ENCODE data around the gene LIMS1. TPM values are rescaled to one million over a fixed set of nuclear protein-coding genes. Genes with fewer than 3 reads are reported as not detected.
"Not testable (repeated sequence)": the region's sequence is repeated elsewhere in the genome, so short reads cannot be mapped to it uniquely, and the experiment has no call there.

Gene LIMS1
- polyA plus RNA-seq, 2 donors: 11.0 to 14.4 TPM

- no peak overlapping the region for H3K27ac ChIP-seq (ENCODE audit: low read depth in 2 of 2, low read length in 1 of 2)
- H3K4me1 ChIP-seq (ENCODE audit: control insufficient read depth in 2 of 2, insufficient read depth in 2 of 2, low read length in 1 of 2): peaks cover 0 to 3% of the 10 kb centered on the region in 2 donors
- WGBS, 2 donors: 49 to 58% methylated on average over 4 of the region's 4 CpGs
- H3K9me3 ChIP-seq (ENCODE audit: control insufficient read depth in 2 of 2, insufficient read depth in 1 of 2, low read depth in 1 of 2, low read length in 1 of 2): no peaks in the 10 kb centered on the region
- H3K36me3 ChIP-seq (ENCODE audit: control insufficient read depth in 2 of 2, insufficient read depth in 2 of 2, low read length in 1 of 2): no peaks in the 10 kb centered on the region
- H3K27me3 ChIP-seq (ENCODE audit: control insufficient read depth in 1 of 2, insufficient read depth in 2 of 2, low read length in 2 of 2): no peaks in the 10 kb centered on the region
- H3K4me3 ChIP-seq (ENCODE audit: low read depth in 1 of 2, low read length in 2 of 2): no peak overlapping the region
Measured at GRCh38 chr2:108542071-108542470, 7.8 kb downstream of the LIMS1 start.

- no peaks in the 10 kb centered on the region for H3K4me1 ChIP-seq (ENCODE audit: control insufficient read depth in 2 of 2, insufficient read depth in 2 of 2, low read length in 1 of 2)
- H3K9me3 ChIP-seq (ENCODE audit: control insufficient read depth in 2 of 2, insufficient read depth in 1 of 2, low read depth in 1 of 2, low read length in 1 of 2): no peaks in the 10 kb centered on the region
- no peaks in the 10 kb centered on the region for H3K27me3 ChIP-seq (ENCODE audit: control insufficient read depth in 1 of 2, insufficient read depth in 2 of 2, low read length in 2 of 2)
- 79 to 80% methylated on average over 5 of the region's 5 CpGs for WGBS, 2 donors
- H3K36me3 ChIP-seq (ENCODE audit: control insufficient read depth in 2 of 2, insufficient read depth in 2 of 2, low read length in 1 of 2): no peaks in the 10 kb centered on the region
- H3K4me3 ChIP-seq (ENCODE audit: low read depth in 1 of 2, low read length in 2 of 2): no peak overlapping the region
- H3K27ac ChIP-seq (ENCODE audit: low read depth in 2 of 2, low read length in 1 of 2): no peak overlapping the region
Measured at GRCh38 chr2:108547606-108548005, 13.3 kb downstream of the LIMS1 start.

GRCh38 chr2:108548208-108549003, 14.1 kb downstream of the LIMS1 start:
- WGBS, 2 donors: 64 to 69% methylated on average over 9 of the region's 9 CpGs
- H3K4me1 ChIP-seq (ENCODE audit: control insufficient read depth in 2 of 2, insufficient read depth in 2 of 2, low read length in 1 of 2): no peaks in the 10 kb centered on the region
- no peak overlapping the region for H3K4me3 ChIP-seq (ENCODE audit: low read depth in 1 of 2, low read length in 2 of 2)
- H3K27me3 ChIP-seq (ENCODE audit: control insufficient read depth in 1 of 2, insufficient read depth in 2 of 2, low read length in 2 of 2): no peaks in the 10 kb centered on the region
- no peak overlapping the region for H3K27ac ChIP-seq (ENCODE audit: low read depth in 2 of 2, low read length in 1 of 2)
- H3K9me3 ChIP-seq (ENCODE audit: control insufficient read depth in 2 of 2, insufficient read depth in 1 of 2, low read depth in 1 of 2, low read length in 1 of 2): no peaks in the 10 kb centered on the region
- H3K36me3 ChIP-seq (ENCODE audit: control insufficient read depth in 2 of 2, insufficient read depth in 2 of 2, low read length in 1 of 2): no peaks in the 10 kb centered on the region

- peaks cover 2% of the 10 kb centered on the region in 2 donors for H3K4me1 ChIP-seq (ENCODE audit: control insufficient read depth in 2 of 2, insufficient read depth in 2 of 2, low read length in 1 of 2)
- H3K27me3 ChIP-seq (ENCODE audit: control insufficient read depth in 1 of 2, insufficient read depth in 2 of 2, low read length in 2 of 2): no peaks in the 10 kb centered on the region
- no peaks in the 10 kb centered on the region for H3K9me3 ChIP-seq (ENCODE audit: control insufficient read depth in 2 of 2, insufficient read depth in 1 of 2, low read depth in 1 of 2, low read length in 1 of 2)
- no peak overlapping the region for H3K4me3 ChIP-seq (ENCODE audit: low read depth in 1 of 2, low read length in 2 of 2)
- no peak overlapping the region for H3K27ac ChIP-seq (ENCODE audit: low read depth in 2 of 2, low read length in 1 of 2)
- no peaks in the 10 kb centered on the region for H3K36me3 ChIP-seq (ENCODE audit: control insufficient read depth in 2 of 2, insufficient read depth in 2 of 2, low read length in 1 of 2)
- 66 to 74% methylated on average over 2 of the region's 2 CpGs for WGBS, 2 donors
Measured at GRCh38 chr2:108552566-108552965, 18.3 kb downstream of the LIMS1 start.

- Histone ChIP-seq H3K9me3 (ENCODE audit: control insufficient read depth in 2 of 2, insufficient read depth in 1 of 2, low read depth in 1 of 2, low read length in 1 of 2) (no peaks in the 10 kb centered on the region), H3K36me3 (ENCODE audit: control insufficient read depth in 2 of 2, insufficient read depth in 2 of 2, low read length in 1 of 2) (no peaks in the 10 kb centered on the region), H3K27me3 (ENCODE audit: control insufficient read depth in 1 of 2, insufficient read depth in 2 of 2, low read length in 2 of 2) (no peaks in the 10 kb centered on the region), H3K4me1 (ENCODE audit: control insufficient read depth in 2 of 2, insufficient read depth in 2 of 2, low read length in 1 of 2) (peaks cover 2% of the 10 kb centered on the region in 2 donors), H3K4me3 (ENCODE audit: low read depth in 1 of 2, low read length in 2 of 2) (no peak overlapping the region), H3K27ac (ENCODE audit: low read depth in 2 of 2, low read length in 1 of 2) (no peak overlapping the region)
- WGBS, 2 donors: 62 to 68% methylated on average over 7 of the region's 7 CpGs
Measured at GRCh38 chr2:108553209-108553919, 19.1 kb downstream of the LIMS1 start.

GRCh38 chr2:108554528-108554927, 20.3 kb downstream of the LIMS1 start:
- Histone ChIP-seq H3K27ac (ENCODE audit: low read depth in 2 of 2, low read length in 1 of 2) (no peak overlapping the region), H3K4me1 (ENCODE audit: control insufficient read depth in 2 of 2, insufficient read depth in 2 of 2, low read length in 1 of 2) (peaks cover 2% of the 10 kb centered on the region in 2 donors), H3K9me3 (ENCODE audit: control insufficient read depth in 2 of 2, insufficient read depth in 1 of 2, low read depth in 1 of 2, low read length in 1 of 2) (no peaks in the 10 kb centered on the region), H3K27me3 (ENCODE audit: control insufficient read depth in 1 of 2, insufficient read depth in 2 of 2, low read length in 2 of 2) (no peaks in the 10 kb centered on the region), H3K4me3 (ENCODE audit: low read depth in 1 of 2, low read length in 2 of 2) (no peak overlapping the region), H3K36me3 (ENCODE audit: control insufficient read depth in 2 of 2, insufficient read depth in 2 of 2, low read length in 1 of 2) (no peaks in the 10 kb centered on the region)
- WGBS, 2 donors: 58 to 69% methylated on average over 5 of the region's 5 CpGs

- Histone ChIP-seq H3K9me3 (ENCODE audit: control insufficient read depth in 2 of 2, insufficient read depth in 1 of 2, low read depth in 1 of 2, low read length in 1 of 2) (no peaks in the 10 kb centered on the region), H3K27me3 (ENCODE audit: control insufficient read depth in 1 of 2, insufficient read depth in 2 of 2, low read length in 2 of 2) (no peaks in the 10 kb centered on the region), H3K27ac (ENCODE audit: low read depth in 2 of 2, low read length in 1 of 2) (no peak overlapping the region), H3K4me3 (ENCODE audit: low read depth in 1 of 2, low read length in 2 of 2) (no peak overlapping the region), H3K4me1 (ENCODE audit: control insufficient read depth in 2 of 2, insufficient read depth in 2 of 2, low read length in 1 of 2) (peaks cover 2% of the 10 kb centered on the region in 2 donors), H3K36me3 (ENCODE audit: control insufficient read depth in 2 of 2, insufficient read depth in 2 of 2, low read length in 1 of 2) (no peaks in the 10 kb centered on the region)
- 91 to 94% methylated on average over 2 of the region's 2 CpGs for WGBS, 2 donors
Measured at GRCh38 chr2:108555572-108555971, 21.3 kb downstream of the LIMS1 start.

GRCh38 chr2:108556581-108556980, 22.3 kb downstream of the LIMS1 start:
- H3K36me3 ChIP-seq (ENCODE audit: control insufficient read depth in 2 of 2, insufficient read depth in 2 of 2, low read length in 1 of 2); H3K27me3 ChIP-seq (ENCODE audit: control insufficient read depth in 1 of 2, insufficient read depth in 2 of 2, low read length in 2 of 2); H3K9me3 ChIP-seq (ENCODE audit: control insufficient read depth in 2 of 2, insufficient read depth in 1 of 2, low read depth in 1 of 2, low read length in 1 of 2); H3K4me3 ChIP-seq (ENCODE audit: low read depth in 1 of 2, low read length in 2 of 2); H3K27ac ChIP-seq (ENCODE audit: low read depth in 2 of 2, low read length in 1 of 2); H3K4me1 ChIP-seq (ENCODE audit: control insufficient read depth in 2 of 2, insufficient read depth in 2 of 2, low read length in 1 of 2): not testable (repeated sequence)
- 79 to 83% methylated on average over 2 of the region's 2 CpGs for WGBS, 2 donors

GRCh38 chr2:108560241-108560811, 26.1 kb downstream of the LIMS1 start:
- H3K27ac ChIP-seq (ENCODE audit: low read depth in 2 of 2, low read length in 1 of 2): no peak overlapping the region
- H3K27me3 ChIP-seq (ENCODE audit: control insufficient read depth in 1 of 2, insufficient read depth in 2 of 2, low read length in 2 of 2): no peaks in the 10 kb centered on the region
- no peaks in the 10 kb centered on the region for H3K9me3 ChIP-seq (ENCODE audit: control insufficient read depth in 2 of 2, insufficient read depth in 1 of 2, low read depth in 1 of 2, low read length in 1 of 2)
- no peaks in the 10 kb centered on the region for H3K36me3 ChIP-seq (ENCODE audit: control insufficient read depth in 2 of 2, insufficient read depth in 2 of 2, low read length in 1 of 2)
- 67 to 82% methylated on average over 6 of the region's 6 CpGs for WGBS, 2 donors
- no peak overlapping the region for H3K4me3 ChIP-seq (ENCODE audit: low read depth in 1 of 2, low read length in 2 of 2)
- peaks cover 2% of the 10 kb centered on the region in 2 donors for H3K4me1 ChIP-seq (ENCODE audit: control insufficient read depth in 2 of 2, insufficient read depth in 2 of 2, low read length in 1 of 2)
